Stimulated activated naive CD4-positive, alpha-beta T cell treated with Interleukin-2 at 50 U/mL for 16 hours (primary cell): ENCODE data around the gene ACTL7B.
A peak's percentile ranks its signal among the peaks of the same experiment; 100 is the strongest.
"Not testable (repeated sequence)": the region's sequence is repeated elsewhere in the genome, so short reads cannot be mapped to it uniquely, and the experiment has no call there.

Experiments used
- DNase-seq: peaks from one replicate; lab custom pipeline; 2025; lab: John Stamatoyannopoulos, UW

ACTL7B gene

GRCh38 chr9:108855888-108856287 lies at the start of gene ACTL7B:
Gene ACTL7B, minus strand, starts transcription at chr9:108855986. Its CDS starts 56 bp downstream, at chr9:108855930.
- no peak for DNase-seq

DNA sequence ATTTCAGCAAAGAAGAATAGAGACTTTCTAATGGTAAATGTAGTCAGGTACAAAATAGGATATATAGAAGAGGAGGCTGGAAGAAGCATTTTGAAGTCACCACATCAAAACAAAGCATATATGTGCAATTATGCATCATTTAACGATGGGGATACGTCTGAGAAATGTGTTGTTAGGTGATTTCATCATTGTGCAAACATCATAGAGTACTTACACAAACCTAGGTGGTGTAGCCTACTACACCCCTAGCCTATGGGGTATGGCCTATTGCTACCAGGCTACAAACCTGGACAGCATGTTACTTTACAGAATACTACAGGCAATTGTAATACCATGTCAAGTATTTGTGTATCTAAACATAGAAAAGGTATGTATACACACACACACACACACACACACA lies 49.7 kb upstream of the ACTL7B start:
- DNase-seq, result no peak

DNA sequence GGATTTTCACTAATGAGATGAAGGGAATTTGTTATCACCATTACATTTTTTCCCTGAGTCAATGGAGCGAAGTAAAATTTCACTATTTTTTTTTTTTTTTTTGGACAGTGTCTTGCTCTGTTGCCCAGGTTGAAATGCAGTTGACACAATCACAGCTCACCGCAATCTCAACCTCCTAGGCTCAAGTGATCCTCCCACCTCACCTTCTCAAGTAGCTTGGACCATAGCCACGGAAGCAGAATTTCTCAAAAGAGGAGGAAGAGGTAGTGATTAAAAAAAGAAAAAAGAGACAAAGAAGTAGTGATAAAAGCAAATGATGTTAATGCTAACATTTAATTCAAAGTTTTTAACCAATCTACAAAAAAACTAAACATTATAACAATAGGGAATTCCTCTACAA lies 48.4 kb upstream of the ACTL7B start:
- DNase-seq, result no peak

GRCh38 chr9:108903420-108904103 lies 47.8 kb upstream of the ACTL7B start:
- DNase-seq, result no peak

DNA sequence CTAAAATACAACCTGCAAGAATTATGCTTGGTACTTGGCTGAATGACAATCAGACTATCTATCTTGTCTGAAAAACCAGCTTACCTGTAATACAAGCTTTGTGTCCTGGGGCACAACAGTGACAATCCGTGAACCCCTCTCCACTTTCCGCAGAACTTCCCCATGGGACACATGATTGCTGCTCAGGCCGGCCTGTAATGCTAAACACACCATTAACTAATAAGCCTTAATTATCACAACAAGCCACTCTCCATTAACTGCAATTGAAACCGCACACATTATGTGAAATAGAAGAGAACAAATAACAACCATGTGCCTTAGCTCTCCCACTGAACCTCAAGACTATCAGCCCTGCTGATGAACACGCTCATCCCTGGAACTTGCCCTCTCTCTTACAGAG lies 44.4 kb upstream of the ACTL7B start:
- no peak for DNase-seq

DNA sequence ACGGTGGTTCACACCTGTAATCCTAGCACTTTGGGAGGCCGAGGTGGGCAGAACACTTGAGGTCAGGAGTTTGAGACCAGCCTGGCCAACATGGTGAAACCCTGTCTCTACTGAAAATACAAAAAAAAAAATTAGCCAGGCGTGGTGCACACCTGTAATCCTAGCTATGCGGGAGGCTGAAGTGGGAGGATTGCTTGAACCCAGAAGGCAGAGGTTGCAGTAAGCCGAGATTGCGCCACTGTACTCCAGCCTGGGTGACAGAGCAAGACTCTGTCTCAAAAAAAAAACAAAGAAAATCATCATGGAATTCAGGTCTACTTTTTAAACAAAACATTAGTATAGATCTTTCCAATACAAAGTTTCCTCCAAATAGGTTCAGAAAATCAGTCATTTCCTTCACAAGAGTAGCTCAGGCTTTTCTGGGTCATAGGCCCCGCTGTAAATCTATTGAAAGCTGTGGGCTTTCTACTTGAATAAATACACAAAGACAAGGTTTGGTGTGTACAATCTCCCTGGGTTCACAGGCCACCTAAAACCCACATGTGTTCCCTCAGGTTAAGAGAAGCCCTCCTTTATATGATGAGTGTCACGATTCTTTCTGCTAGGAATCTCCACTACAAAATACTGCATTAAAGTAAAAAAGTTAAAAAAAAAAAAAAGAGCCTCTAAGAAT lies 43.4 kb upstream of the ACTL7B start:
- DNase-seq, result not testable (repeated sequence)

- DNase-seq, result no peak
Observed at GRCh38 chr9:108897324-108898096, 41.7 kb upstream of the ACTL7B start.

DNA sequence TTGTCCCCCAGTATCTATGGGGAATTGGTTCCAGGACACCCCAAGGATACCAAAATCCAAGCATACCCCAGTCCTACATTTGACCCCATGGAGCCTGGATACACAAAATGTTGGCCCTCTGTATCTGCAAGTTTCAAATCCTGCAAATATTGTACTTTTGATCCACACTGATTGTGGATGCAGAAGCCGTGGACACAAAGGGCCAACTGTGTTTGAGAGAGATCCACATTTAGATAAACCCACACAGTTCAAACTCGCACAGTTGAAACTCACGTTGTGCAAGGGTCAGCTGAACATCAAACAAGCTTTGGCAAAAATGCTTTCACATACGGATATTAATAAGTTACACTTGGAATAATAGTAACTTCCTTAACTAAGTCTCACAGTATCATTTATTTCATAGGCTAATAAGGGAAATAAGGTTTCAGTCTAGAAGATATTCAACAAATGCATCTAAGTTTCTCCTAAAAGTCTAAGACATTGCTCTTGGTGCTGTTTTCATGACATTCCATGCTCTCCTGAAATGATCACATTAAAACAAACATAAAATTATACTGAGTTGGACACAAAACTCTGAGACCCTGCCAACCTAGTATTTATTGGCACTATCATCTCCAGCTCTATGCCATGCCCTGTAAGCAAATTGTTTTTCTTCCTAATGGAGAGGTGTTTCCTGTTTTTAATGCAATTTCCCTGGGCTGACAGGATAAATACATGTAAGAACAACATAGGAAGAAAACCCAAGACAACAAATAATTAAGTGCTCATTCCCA lies 38.6 kb upstream of the ACTL7B start:
- no peak for DNase-seq

DNA sequence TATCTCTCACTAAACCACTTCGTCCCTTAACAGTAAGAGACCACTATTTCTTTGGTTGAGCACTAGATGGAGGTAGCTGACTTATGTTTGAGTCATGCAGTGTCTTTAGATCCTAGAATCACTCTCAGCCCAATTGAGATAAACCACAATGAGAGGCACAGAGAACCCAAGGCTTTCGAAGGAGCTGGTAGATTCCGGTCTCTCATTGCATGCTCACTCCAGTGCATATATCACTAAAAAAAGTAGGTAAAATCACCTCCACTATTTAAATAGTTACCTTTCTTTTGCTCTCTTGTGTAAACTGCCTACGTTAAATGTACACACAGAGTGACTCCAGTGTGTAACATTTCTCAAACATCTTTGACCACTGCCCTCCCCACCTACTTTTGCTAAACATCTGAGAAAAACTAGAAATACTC lies 33.9 kb upstream of the ACTL7B start:
- no peak for DNase-seq

GRCh38 chr9:108886594-108887271 lies 30.9 kb upstream of the ACTL7B start:
- DNase-seq, result not testable (repeated sequence)

GRCh38 chr9:108885643-108886348 lies 30.0 kb upstream of the ACTL7B start:
- DNase-seq, result peak; percentile 2

- DNase-seq, result no peak
Observed at GRCh38 chr9:108884701-108885100, 28.9 kb upstream of the ACTL7B start.

- DNase-seq, result no peak
Observed at GRCh38 chr9:108883085-108883484, 27.3 kb upstream of the ACTL7B start.

DNA sequence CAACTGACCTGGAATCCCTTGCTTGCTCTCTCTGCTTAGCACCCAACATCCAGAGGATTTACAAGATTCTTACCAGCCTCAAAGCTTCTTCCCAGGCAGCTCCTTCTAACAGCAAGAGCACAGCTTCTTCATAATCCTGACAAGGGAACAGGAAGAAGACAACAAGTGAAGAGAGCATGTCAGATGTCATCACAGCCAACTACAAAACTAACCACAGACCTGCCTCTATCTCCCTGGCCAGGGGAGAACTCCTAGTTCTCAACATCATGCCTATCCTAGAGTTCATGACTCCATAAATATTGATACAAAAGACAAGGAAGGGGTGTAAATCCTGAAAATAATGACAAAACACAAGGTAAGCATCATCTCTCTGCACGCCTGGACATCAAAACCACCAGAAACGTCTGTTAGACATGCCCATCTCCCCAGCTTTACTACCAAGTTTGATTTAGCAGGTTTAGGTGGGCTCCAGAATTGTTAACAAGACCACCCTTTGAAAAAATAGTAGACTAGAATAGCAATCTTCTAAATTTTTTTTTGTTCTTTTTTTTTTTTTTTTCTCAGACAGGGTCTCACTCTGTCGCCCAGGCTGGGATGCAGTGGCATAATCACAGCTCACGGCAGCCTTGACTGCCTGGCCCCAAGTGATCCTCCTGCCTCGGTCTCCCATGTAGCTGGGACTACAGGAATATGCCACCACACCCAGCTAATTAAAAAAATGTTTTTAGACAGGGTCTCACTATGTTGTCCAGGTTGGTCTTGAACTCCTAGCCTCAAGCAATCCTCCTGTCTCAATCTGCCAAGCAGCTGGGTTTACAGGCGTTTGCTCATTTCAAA lies 26.5 kb upstream of the ACTL7B start:
- no peak for DNase-seq

DNA sequence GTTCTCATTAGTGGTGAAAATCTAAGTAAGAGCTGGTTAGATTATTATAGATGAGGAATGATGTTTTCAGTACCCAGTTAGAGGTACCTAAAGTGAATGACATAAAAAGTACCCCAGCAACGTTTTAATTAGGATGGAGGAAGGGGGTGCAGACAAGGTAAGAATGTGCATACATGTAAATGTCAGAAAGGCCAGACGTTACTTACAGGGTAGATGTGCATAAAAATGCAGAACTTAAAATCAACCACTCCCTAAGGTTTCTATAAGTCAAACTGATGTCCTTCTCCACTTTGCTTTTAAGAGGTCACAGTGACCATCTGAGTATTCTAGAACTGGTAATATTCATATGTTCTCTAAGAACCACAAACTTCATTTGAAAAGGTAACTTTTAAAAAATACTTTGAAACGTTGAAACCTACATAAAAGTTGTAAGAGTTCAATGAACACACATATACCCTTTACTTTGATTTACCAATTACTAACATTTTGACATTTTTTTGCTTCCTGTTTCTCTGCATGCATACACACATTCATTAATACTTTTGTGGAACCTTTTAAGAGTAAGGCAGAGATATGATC lies 25.0 kb upstream of the ACTL7B start:
- no peak for DNase-seq

- DNase-seq, result no peak
Observed at GRCh38 chr9:108877524-108877923, 21.7 kb upstream of the ACTL7B start.

- DNase-seq, result no peak
Observed at GRCh38 chr9:108876425-108876824, 20.6 kb upstream of the ACTL7B start.

DNA sequence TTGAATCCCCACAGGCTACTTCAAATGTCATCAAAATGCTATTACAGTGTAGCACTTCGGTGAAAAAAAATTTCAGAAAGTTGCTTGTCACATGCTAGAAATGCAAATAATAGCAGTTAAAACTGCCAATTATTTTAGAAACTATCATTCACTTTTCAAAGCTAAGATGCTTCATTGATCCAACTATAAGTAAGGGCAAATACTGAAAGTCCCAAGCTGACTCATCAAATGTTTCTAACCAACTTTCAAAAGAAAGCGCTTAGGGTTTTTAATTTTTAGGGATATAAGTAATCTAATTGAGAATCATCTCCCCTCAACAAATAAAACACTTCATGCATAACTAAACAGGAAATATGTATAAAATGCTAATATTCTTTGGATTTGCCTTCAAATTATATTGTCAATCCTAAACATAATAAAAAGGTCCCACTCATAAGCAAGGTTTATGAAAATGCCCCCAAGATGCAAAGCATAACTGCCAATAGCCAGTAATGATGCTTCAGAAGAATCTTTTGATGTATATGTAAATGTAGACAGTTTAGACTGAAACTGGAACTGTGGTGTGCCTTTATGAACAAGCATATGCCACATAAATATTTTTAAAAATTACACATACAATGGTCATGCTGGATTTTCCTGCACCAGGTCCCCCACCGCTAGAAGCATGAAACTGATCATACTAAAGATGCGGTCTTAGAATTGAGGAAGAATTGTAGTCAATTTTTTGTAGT lies 18.4 kb upstream of the ACTL7B start:
- no peak for DNase-seq
